Measurements from ENCODE around the gene CAMP. TPM values are rescaled to one million over a fixed set of nuclear protein-coding genes. Genes with fewer than 3 reads are reported as not detected.
"Not testable (repeated sequence)": the region's sequence is repeated elsewhere in the genome, so short reads cannot be mapped to it uniquely, and the experiment has no call there.

Gene CAMP
- total and polyA plus RNA-seq, 7 donors: 1.1 to 1.2 TPM; not detected in 5

GRCh38 chr3:48209445-48209844, 13.8 kb upstream of the CAMP start:
- no peaks in the 10 kb centered on the region for H3K27me3 ChIP-seq
- H3K4me3 ChIP-seq: no peak overlapping the region
- H3K36me3 ChIP-seq: no peaks in the 10 kb centered on the region
- DNase-seq: no peak
- no peak overlapping the region for H3K27ac ChIP-seq
- H3K9me3 ChIP-seq: no peaks in the 10 kb centered on the region
- intact Hi-C loops (cut with DNase I): no loop called here
- no peaks in the 10 kb centered on the region for H3K4me1 ChIP-seq
- WGBS, 2 donors: 97 to 98% methylated on average over 4 of the region's 4 CpGs
- TF ChIP-seq EP300 (IDR thresholded peaks at IDR 0.05) (no peak), POLR2A (IDR thresholded peaks at IDR 0.05) (no peak), CTCF (IDR thresholded peaks at IDR 0.05) (no peak), POLR2AphosphoS5 (IDR thresholded peaks at IDR 0.05) (no peak)

GRCh38 chr3:48210534-48210933, 12.8 kb upstream of the CAMP start:
- H3K4me3 ChIP-seq; H3K9me3 ChIP-seq; H3K36me3 ChIP-seq; intact Hi-C loops (cut with DNase I); H3K4me1 ChIP-seq; H3K27me3 ChIP-seq; DNase-seq; H3K27ac ChIP-seq: not testable (repeated sequence)
- WGBS, 2 donors: 85 to 92% methylated on average over 40 to 41 of the region's 48 CpGs

DNA sequence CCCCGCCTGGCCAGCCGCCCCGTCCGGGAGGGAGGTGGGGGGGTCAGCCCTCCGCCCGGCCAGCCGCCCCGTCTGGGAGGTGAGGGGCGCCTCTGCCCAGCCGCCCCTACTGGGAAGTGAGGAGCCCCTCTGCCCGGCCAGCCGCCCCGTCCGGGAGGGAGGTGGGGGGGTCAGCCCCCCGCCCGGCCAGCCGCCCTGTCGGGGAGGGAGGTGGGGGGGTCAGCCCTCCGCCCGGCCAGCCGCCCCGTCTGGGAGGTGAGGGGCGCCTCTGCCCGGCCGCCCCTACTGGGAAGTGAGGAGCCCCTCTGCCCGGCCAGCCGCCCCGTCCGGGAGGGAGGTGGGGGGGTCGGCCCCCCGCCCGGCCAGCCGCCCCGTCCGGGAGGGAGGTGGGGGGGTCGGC, 11.5 kb upstream of the CAMP start:
- H3K4me1 ChIP-seq: peaks cover 0 to 17% (median 16%) of the 10 kb centered on the region in 4 donors
- H3K4me3 ChIP-seq; H3K27me3 ChIP-seq; intact Hi-C loops (cut with DNase I); H3K27ac ChIP-seq; H3K9me3 ChIP-seq; H3K36me3 ChIP-seq; DNase-seq: not testable (repeated sequence)
- WGBS, 2 donors: 95% methylated on average over 13 to 14 of the region's 36 CpGs

GRCh38 chr3:48214225-48214624, 9.1 kb upstream of the CAMP start:
- intact Hi-C loops (cut with DNase I): no loop called here
- Histone ChIP-seq H3K9me3 (no peaks in the 10 kb centered on the region), H3K27me3 (no peaks in the 10 kb centered on the region), H3K4me3 (no peak overlapping the region), H3K36me3 (no peaks in the 10 kb centered on the region), H3K4me1 (peaks cover 0 to 17% (median 16%) of the 10 kb centered on the region in 4 donors), H3K27ac (no peak overlapping the region)
- no peak for DNase-seq
- TF ChIP-seq EP300 (IDR thresholded peaks at IDR 0.05) (no peak), POLR2AphosphoS5 (IDR thresholded peaks at IDR 0.05) (no peak), CTCF (IDR thresholded peaks at IDR 0.05) (no peak), POLR2A (IDR thresholded peaks at IDR 0.05) (no peak)
- 92 to 94% methylated on average over 3 of the region's 3 CpGs for WGBS, 2 donors

- H3K9me3 ChIP-seq: no peaks in the 10 kb centered on the region
- peak; percentile 73 for DNase-seq
- 59 to 72% methylated on average over 3 of the region's 3 CpGs for WGBS, 2 donors
- intact Hi-C loops (cut with DNase I): no loop called here
- TF ChIP-seq EP300 (IDR thresholded peaks at IDR 0.05) (no peak), CTCF (IDR thresholded peaks at IDR 0.05) (no peak), POLR2AphosphoS5 (IDR thresholded peaks at IDR 0.05) (no peak), POLR2A (IDR thresholded peaks at IDR 0.05) (no peak)
- H3K4me3 ChIP-seq: no peak overlapping the region
- H3K4me1 ChIP-seq: peaks cover 0 to 17% (median 16%) of the 10 kb centered on the region in 4 donors
- no peaks in the 10 kb centered on the region for H3K27me3 ChIP-seq
- no peaks in the 10 kb centered on the region for H3K36me3 ChIP-seq
- H3K27ac ChIP-seq: peak overlapping the region; percentile 56 to 67 (median 61)
Measured at GRCh38 chr3:48215019-48215418, 8.3 kb upstream of the CAMP start.

DNA sequence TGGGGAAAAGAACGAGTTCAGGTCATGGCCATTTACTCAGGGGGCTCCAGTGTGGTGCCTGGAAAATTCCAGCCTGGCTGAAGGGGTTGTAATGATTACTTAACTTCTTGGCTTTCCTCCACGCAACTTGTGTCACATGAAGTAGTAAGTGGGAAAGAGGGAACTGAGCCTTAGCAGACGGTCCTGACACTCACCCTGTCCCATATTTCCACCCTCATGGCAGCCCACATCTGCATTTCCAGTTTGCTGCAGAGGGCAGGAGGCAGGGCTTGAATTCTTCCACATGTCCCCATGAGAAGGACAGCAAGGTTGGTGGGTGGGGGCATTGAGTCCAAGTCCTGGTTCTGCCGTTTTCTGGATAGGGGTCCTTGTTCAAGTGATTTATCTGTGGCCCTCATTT, 7.8 kb upstream of the CAMP start:
- Histone ChIP-seq H3K27me3 (no peaks in the 10 kb centered on the region), H3K9me3 (no peaks in the 10 kb centered on the region), H3K4me1 (peaks cover 0 to 17% (median 16%) of the 10 kb centered on the region in 4 donors), H3K4me3 (no peak overlapping the region), H3K36me3 (no peaks in the 10 kb centered on the region), H3K27ac (peak overlapping the region; percentile 56 to 67 (median 61))
- WGBS, 2 donors: 47 to 59% methylated on average over 4 of the region's 4 CpGs
- intact Hi-C loops (cut with DNase I): no loop called here
- DNase-seq: peak; percentile 80
- TF ChIP-seq POLR2AphosphoS5 (IDR thresholded peaks at IDR 0.05) (peak in 2 of 4 donors; percentile 20 to 62), CTCF (IDR thresholded peaks at IDR 0.05) (no peak)

Measured in sigmoid colon (tissue), 7 donors.